ENCODE results near the gene UNC13A.

GRCh38 chr19:17602217-17602616, 85.9 kb downstream of the UNC13A start:
- TF ChIP-seq POLR2A (IDR thresholded peaks at IDR 0.05) (no peak), CTCF (IDR thresholded peaks at IDR 0.05) (no peak), POLR2AphosphoS5 (IDR thresholded peaks at IDR 0.05) (no peak)

All from sigmoid colon (tissue), 4 donors.